ENCODE measurements around the gene MRPS6.
A peak's percentile ranks its signal among the peaks of the same experiment; 100 is the strongest.

MRPS6 gene

GRCh38 chr21:34073032-34073748 lies at the start of gene MRPS6, which contains the start of gene SLC5A3:
Gene MRPS6, plus strand, starts transcription at chr21:34073578. Its CDS starts 123 bp downstream, at chr21:34073701.
Gene SLC5A3, plus strand, starts transcription at chr21:34073578. Its CDS starts 21,621 bp downstream, at chr21:34095199.
- peak; percentile 71 for DNase-seq

- DNase-seq, result no peak
These were observed 49.5 kb upstream of the MRPS6 start for GRCh38 chr21:34023691-34024373.

GRCh38 chr21:34024374-34024693 lies 49.0 kb upstream of the MRPS6 start:
- no peak for DNase-seq

- DNase-seq, result no peak
These were observed 45.5 kb upstream of the MRPS6 start for GRCh38 chr21:34027721-34028461.

GRCh38 chr21:34029743-34030528 lies 43.4 kb upstream of the MRPS6 start:
- DNase-seq, result no peak

GRCh38 chr21:34031835-34032370 lies 41.5 kb upstream of the MRPS6 start:
- no peak for DNase-seq

GRCh38 chr21:34034369-34035014 lies 38.9 kb upstream of the MRPS6 start:
- no peak for DNase-seq

GRCh38 chr21:34035619-34036354 lies 37.6 kb upstream of the MRPS6 start:
- DNase-seq, result no peak

- no peak for DNase-seq
These were observed 36.2 kb upstream of the MRPS6 start for GRCh38 chr21:34037009-34037795.

- no peak for DNase-seq
These were observed 33.5 kb upstream of the MRPS6 start for GRCh38 chr21:34039678-34040382.

- no peak for DNase-seq
These were observed 30.6 kb upstream of the MRPS6 start for GRCh38 chr21:34042735-34043134.

- no peak for DNase-seq
These were observed 30.0 kb upstream of the MRPS6 start for GRCh38 chr21:34043333-34043732.

- DNase-seq, result no peak
These were observed 26.5 kb upstream of the MRPS6 start for GRCh38 chr21:34046917-34047316.

- DNase-seq, result no peak
These were observed 25.5 kb upstream of the MRPS6 start for GRCh38 chr21:34047835-34048234.

GRCh38 chr21:34052171-34052570 lies 21.2 kb upstream of the MRPS6 start:
- DNase-seq, result no peak

GRCh38 chr21:34054259-34054658 lies 19.1 kb upstream of the MRPS6 start:
- no peak for DNase-seq

- DNase-seq, result no peak
These were observed 17.8 kb upstream of the MRPS6 start for GRCh38 chr21:34055615-34056014.

GRCh38 chr21:34061983-34062382 lies 11.4 kb upstream of the MRPS6 start:
- no peak for DNase-seq

- no peak for DNase-seq
These were observed 8.4 kb upstream of the MRPS6 start for GRCh38 chr21:34065027-34065426.

GRCh38 chr21:34071683-34072082 lies 1.7 kb upstream of the MRPS6 start:
- DNase-seq, result no peak

All from NCI-H1048 (cell line).